Measurements from ENCODE around the gene CDC42EP3. TPM values are rescaled to one million over a fixed set of nuclear protein-coding genes. Genes with fewer than 3 reads are reported as not detected.

CDC42EP3 gene
- total and polyA plus RNA-seq, 2 experiments from 2014 or later: 31.4 TPM

DNA sequence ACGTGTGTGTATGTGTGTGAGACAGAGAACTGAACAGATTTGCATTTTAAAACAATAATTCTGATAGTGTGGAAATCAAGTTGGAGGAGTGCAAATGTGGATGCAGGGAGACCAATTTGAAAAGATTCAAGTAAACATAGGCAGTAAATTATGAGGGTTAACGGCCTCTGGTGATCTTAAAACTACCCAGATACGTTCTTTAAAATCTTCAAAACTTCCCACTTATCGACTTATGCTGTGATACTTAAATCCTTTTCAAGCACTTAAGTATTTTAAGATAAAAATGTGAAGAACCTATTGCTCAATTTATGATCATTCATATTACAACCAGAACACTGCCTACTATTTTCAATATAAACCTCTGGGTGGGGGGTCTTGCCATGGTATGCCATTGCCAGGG lies 37.7 kb upstream of the CDC42EP3 start (continued):
- TF ChIP-seq NANOG (IDR thresholded peaks at IDR 0.05; ENCODE audit: borderline replicate concordance) (no peak), CREB1 (CRISPR knock-in tag; IDR thresholded peaks at IDR 0.05; ENCODE audit: low read depth) (no peak)
- TF ChIP-seq, protein P1, sequence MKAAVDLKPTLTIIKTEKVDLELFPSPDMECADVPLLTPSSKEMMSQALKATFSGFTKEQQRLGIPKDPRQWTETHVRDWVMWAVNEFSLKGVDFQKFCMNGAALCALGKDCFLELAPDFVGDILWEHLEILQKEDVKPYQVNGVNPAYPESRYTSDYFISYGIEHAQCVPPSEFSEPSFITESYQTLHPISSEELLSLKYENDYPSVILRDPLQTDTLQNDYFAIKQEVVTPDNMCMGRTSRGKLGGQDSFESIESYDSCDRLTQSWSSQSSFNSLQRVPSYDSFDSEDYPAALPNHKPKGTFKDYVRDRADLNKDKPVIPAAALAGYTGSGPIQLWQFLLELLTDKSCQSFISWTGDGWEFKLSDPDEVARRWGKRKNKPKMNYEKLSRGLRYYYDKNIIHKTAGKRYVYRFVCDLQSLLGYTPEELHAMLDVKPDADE (IDR thresholded peaks at IDR 0.05): no peak

DNA sequence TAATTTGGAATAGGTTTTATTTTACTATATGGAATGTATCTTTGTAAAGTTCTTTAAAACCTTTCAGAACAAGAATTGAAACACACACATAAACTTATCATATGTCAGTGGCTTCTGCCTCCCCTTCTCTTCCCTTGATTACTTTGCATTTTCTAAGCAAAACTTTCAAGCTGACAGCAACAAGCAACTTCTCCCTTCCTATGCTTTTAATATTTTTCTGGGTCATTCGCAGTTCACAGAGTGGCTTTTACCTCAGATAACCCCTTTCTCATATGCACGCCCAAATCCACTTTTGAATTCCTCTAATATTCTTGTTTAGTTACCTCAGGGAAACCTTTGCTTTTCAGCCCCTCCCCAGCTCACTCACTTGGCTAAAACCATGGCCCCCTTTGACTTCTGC lies 36.7 kb upstream of the CDC42EP3 start:
- Mint-ChIP-seq H3K27ac (no peak overlapping the region), H3K27me3 (ENCODE audit: insufficient read depth, low read depth, poor library complexity) (peaks cover 2% of the 10 kb centered on the region), H3K9me3 (no peaks in the 10 kb centered on the region), H3K36me3 (ENCODE audit: low read depth) (no peaks in the 10 kb centered on the region), H3K4me3 (no peak overlapping the region), H3K4me1 (peaks cover 9% of the 10 kb centered on the region)
- Histone ChIP-seq H3K36me3 (ENCODE audit: insufficient read depth) (no peaks in the 10 kb centered on the region), H3K4me1 (ENCODE audit: insufficient read depth) (0 out of 2 replicates have a peak, but pooled peaks cover 4% of the 10 kb centered on the region), H3K27ac (ENCODE audit: low read depth) (no peak overlapping the region), H3F3A (replicated peaks; ENCODE audit: low read depth) (no peaks in the 10 kb centered on the region), H2AFZ (no peak overlapping the region), H4K20me1 (replicated peaks; ENCODE audit: insufficient read depth) (no peaks in the 10 kb centered on the region), H3K4me2 (no peak overlapping the region), H3K4me3 (no peak overlapping the region), H3K9me2 (ENCODE audit: insufficient read depth) (no peaks in the 10 kb centered on the region), H3K27me3 (ENCODE audit: insufficient read depth) (no peaks in the 10 kb centered on the region), H3K79me2 (replicated peaks; ENCODE audit: insufficient read depth) (no peaks in the 10 kb centered on the region)
- ATAC-seq: no peak
- no peak for DNase-seq (ENCODE audit: low spot score)
- TF ChIP-seq ZNF331 (CRISPR knock-in tag; IDR thresholded peaks at IDR 0.05; ENCODE audit: low read depth) (no peak), EZH2phosphoT487 (IDR thresholded peaks at IDR 0.05; ENCODE audit: unreplicated experiment) (no peak), EZH2 (IDR thresholded peaks at IDR 0.05; ENCODE audit: low read depth, unreplicated experiment) (no peak), ZNF114 (CRISPR knock-in tag; IDR thresholded peaks at IDR 0.05) (no peak), NANOG (IDR thresholded peaks at IDR 0.05; ENCODE audit: borderline replicate concordance) (no peak), JUNB (IDR thresholded peaks at IDR 0.05; ENCODE audit: unreplicated experiment) (no peak), POLR2AphosphoS5 (IDR thresholded peaks at IDR 0.05; ENCODE audit: low read depth) (no peak)
- TF ChIP-seq, protein P2, sequence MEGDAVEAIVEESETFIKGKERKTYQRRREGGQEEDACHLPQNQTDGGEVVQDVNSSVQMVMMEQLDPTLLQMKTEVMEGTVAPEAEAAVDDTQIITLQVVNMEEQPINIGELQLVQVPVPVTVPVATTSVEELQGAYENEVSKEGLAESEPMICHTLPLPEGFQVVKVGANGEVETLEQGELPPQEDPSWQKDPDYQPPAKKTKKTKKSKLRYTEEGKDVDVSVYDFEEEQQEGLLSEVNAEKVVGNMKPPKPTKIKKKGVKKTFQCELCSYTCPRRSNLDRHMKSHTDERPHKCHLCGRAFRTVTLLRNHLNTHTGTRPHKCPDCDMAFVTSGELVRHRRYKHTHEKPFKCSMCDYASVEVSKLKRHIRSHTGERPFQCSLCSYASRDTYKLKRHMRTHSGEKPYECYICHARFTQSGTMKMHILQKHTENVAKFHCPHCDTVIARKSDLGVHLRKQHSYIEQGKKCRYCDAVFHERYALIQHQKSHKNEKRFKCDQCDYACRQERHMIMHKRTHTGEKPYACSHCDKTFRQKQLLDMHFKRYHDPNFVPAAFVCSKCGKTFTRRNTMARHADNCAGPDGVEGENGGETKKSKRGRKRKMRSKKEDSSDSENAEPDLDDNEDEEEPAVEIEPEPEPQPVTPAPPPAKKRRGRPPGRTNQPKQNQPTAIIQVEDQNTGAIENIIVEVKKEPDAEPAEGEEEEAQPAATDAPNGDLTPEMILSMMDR (conservative IDR thresholded peaks at IDR 0.05; ENCODE audit: low read depth in 2 of 2): no peak
- TF ChIP-seq, protein P3, sequence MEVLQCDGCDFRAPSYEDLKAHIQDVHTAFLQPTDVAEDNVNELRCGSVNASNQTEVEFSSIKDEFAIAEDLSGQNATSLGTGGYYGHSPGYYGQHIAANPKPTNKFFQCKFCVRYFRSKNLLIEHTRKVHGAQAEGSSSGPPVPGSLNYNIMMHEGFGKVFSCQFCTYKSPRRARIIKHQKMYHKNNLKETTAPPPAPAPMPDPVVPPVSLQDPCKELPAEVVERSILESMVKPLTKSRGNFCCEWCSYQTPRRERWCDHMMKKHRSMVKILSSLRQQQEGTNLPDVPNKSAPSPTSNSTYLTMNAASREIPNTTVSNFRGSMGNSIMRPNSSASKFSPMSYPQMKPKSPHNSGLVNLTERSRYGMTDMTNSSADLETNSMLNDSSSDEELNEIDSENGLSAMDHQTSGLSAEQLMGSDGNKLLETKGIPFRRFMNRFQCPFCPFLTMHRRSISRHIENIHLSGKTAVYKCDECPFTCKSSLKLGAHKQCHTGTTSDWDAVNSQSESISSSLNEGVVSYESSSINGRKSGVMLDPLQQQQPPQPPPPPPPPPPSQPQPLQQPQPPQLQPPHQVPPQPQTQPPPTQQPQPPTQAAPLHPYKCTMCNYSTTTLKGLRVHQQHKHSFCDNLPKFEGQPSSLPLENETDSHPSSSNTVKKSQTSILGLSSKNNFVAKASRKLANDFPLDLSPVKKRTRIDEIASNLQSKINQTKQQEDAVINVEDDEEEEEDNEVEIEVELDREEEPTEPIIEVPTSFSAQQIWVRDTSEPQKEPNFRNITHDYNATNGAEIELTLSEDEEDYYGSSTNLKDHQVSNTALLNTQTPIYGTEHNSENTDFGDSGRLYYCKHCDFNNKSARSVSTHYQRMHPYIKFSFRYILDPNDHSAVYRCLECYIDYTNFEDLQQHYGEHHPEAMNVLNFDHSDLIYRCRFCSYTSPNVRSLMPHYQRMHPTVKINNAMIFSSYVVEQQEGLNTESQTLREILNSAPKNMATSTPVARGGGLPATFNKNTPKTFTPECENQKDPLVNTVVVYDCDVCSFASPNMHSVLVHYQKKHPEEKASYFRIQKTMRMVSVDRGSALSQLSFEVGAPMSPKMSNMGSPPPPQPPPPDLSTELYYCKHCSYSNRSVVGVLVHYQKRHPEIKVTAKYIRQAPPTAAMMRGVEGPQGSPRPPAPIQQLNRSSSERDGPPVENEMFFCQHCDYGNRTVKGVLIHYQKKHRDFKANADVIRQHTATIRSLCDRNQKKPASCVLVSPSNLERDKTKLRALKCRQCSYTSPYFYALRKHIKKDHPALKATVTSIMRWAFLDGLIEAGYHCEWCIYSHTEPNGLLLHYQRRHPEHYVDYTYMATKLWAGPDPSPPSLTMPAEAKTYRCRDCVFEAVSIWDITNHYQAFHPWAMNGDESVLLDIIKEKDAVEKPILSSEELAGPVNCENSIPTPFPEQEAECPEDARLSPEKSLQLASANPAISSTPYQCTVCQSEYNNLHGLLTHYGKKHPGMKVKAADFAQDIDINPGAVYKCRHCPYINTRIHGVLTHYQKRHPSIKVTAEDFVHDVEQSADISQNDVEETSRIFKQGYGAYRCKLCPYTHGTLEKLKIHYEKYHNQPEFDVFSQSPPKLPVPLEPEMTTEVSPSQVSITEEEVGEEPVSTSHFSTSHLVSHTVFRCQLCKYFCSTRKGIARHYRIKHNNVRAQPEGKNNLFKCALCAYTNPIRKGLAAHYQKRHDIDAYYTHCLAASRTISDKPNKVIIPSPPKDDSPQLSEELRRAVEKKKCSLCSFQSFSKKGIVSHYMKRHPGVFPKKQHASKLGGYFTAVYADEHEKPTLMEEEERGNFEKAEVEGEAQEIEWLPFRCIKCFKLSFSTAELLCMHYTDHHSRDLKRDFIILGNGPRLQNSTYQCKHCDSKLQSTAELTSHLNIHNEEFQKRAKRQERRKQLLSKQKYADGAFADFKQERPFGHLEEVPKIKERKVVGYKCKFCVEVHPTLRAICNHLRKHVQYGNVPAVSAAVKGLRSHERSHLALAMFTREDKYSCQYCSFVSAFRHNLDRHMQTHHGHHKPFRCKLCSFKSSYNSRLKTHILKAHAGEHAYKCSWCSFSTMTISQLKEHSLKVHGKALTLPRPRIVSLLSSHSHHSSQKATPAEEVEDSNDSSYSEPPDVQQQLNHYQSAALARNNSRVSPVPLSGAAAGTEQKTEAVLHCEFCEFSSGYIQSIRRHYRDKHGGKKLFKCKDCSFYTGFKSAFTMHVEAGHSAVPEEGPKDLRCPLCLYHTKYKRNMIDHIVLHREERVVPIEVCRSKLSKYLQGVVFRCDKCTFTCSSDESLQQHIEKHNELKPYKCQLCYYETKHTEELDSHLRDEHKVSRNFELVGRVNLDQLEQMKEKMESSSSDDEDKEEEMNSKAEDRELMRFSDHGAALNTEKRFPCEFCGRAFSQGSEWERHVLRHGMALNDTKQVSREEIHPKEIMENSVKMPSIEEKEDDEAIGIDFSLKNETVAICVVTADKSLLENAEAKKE (CRISPR knock-in tag; IDR thresholded peaks at IDR 0.05): no peak
- TF ChIP-seq, protein P4, sequence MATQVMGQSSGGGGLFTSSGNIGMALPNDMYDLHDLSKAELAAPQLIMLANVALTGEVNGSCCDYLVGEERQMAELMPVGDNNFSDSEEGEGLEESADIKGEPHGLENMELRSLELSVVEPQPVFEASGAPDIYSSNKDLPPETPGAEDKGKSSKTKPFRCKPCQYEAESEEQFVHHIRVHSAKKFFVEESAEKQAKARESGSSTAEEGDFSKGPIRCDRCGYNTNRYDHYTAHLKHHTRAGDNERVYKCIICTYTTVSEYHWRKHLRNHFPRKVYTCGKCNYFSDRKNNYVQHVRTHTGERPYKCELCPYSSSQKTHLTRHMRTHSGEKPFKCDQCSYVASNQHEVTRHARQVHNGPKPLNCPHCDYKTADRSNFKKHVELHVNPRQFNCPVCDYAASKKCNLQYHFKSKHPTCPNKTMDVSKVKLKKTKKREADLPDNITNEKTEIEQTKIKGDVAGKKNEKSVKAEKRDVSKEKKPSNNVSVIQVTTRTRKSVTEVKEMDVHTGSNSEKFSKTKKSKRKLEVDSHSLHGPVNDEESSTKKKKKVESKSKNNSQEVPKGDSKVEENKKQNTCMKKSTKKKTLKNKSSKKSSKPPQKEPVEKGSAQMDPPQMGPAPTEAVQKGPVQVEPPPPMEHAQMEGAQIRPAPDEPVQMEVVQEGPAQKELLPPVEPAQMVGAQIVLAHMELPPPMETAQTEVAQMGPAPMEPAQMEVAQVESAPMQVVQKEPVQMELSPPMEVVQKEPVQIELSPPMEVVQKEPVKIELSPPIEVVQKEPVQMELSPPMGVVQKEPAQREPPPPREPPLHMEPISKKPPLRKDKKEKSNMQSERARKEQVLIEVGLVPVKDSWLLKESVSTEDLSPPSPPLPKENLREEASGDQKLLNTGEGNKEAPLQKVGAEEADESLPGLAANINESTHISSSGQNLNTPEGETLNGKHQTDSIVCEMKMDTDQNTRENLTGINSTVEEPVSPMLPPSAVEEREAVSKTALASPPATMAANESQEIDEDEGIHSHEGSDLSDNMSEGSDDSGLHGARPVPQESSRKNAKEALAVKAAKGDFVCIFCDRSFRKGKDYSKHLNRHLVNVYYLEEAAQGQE (IDR thresholded peaks at IDR 0.05; ENCODE audit: unreplicated experiment): no peak
- TF ChIP-seq, protein P1 (IDR thresholded peaks at IDR 0.05): no peak
